PFSK-1 (cell line): Measurements from ENCODE around the gene CHD5.

Experiments
- FOXP2 ChIP-seq: optimal IDR thresholded peaks from 2 replicates; pipeline ENCODE3; 2011; ENCODE audit warnings: borderline replicate concordance, control low read depth, inconsistent platforms; ENCODE audit not compliant: insufficient read depth; ENCODE audit errors: extremely low read length, extremely low read depth
- POLR2AphosphoS5 ChIP-seq: IDR thresholded peaks from 2 replicates; pipeline ENCODE4 v1.6.1; 2012; ENCODE audit warnings: low read depth, mild to moderate bottlenecking, control low read depth, low read length, moderate library complexity
- SIN3A ChIP-seq: IDR thresholded peaks from 2 replicates; pipeline ENCODE4 v1.6.1; 2012; ENCODE audit warnings: mild to moderate bottlenecking, low read length, moderate library complexity, borderline replicate concordance; ENCODE audit not compliant: insufficient read depth
- TAF1 ChIP-seq: IDR thresholded peaks from 2 replicates; pipeline ENCODE4 v1.6.1; 2012; ENCODE audit warnings: low read length, control low read depth, borderline replicate concordance; ENCODE audit not compliant: insufficient read depth
- TF ChIP-seq, protein P1 (sequence below), 2 experiments: IDR thresholded peaks; 2 replicates each; pipeline versions ENCODE4 v1.6.1 to v1.8.0; 2011 to 2012; ENCODE audit warnings: low read depth in 2 of 2, low read length in 2 of 2, control low read depth in 1 of 2, inconsistent platforms in 1 of 2, mild to moderate bottlenecking in 1 of 2, moderate library complexity in 1 of 2; ENCODE audit not compliant: insufficient read depth in 1 of 2

The CHD5 gene

DNA sequence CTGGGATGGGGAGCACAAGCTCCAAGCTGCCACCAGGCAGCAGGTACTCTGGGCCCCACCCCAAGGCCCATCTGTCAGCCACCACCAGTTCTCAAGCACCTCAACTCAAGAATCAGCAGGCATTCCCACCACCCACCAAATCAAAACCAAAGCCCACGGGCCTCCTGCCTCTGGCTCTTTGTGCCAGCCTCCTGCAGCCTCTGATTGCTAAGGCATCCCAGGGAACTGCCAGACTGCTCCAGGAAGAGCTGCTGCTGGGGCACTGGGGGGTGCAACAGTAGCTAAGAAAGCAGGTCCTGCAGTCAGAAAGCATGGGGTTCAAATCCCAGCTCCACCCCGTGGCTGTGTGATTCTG is 34.7 kb downstream of the CHD5 start:
- no peak for TF ChIP-seq TAF1
- TF ChIP-seq, protein P1, sequence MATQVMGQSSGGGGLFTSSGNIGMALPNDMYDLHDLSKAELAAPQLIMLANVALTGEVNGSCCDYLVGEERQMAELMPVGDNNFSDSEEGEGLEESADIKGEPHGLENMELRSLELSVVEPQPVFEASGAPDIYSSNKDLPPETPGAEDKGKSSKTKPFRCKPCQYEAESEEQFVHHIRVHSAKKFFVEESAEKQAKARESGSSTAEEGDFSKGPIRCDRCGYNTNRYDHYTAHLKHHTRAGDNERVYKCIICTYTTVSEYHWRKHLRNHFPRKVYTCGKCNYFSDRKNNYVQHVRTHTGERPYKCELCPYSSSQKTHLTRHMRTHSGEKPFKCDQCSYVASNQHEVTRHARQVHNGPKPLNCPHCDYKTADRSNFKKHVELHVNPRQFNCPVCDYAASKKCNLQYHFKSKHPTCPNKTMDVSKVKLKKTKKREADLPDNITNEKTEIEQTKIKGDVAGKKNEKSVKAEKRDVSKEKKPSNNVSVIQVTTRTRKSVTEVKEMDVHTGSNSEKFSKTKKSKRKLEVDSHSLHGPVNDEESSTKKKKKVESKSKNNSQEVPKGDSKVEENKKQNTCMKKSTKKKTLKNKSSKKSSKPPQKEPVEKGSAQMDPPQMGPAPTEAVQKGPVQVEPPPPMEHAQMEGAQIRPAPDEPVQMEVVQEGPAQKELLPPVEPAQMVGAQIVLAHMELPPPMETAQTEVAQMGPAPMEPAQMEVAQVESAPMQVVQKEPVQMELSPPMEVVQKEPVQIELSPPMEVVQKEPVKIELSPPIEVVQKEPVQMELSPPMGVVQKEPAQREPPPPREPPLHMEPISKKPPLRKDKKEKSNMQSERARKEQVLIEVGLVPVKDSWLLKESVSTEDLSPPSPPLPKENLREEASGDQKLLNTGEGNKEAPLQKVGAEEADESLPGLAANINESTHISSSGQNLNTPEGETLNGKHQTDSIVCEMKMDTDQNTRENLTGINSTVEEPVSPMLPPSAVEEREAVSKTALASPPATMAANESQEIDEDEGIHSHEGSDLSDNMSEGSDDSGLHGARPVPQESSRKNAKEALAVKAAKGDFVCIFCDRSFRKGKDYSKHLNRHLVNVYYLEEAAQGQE (IDR thresholded peaks at IDR 0.05; ENCODE audit: insufficient read depth in 1 of 2, low read depth in 2 of 2, low read length in 2 of 2): no peak
- TF ChIP-seq POLR2AphosphoS5: no peak
- no peak for TF ChIP-seq SIN3A
- no peak for TF ChIP-seq FOXP2

DNA sequence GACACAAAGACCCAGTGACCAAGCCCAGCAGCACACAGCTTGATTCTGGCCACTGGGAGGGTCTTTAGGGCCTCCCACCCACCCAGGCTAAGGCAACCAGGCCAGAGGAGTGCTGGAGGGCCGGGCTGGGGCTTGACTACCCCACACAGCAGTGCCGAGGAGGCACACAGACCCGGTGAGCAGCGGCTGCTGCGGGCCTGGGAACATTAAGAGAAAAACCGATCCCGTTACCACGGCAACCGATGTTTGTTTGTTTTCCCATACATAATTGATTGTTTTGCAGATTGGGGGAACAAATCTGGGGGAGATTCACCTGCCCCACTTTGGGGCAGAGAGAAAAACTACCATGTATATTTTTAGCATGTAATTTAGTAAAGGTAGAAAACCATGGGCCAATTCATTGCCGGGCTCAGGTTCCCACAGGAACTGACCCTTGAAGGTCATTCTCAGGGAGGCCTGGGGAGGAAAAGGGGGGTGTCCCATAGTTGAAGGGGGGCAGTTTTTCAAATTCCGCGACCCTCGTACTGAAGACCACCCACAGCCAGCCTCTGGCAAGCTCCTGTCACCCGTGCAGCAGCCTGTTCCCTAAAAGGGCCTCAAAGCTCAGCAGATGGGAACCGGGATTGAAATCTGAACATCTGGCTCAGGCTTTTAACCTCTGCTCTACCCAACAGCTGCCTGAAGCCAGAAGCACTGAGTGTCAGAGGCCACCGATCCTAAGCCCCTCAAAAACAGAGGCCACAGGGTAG is 35.3 kb downstream of the CHD5 start:
- no peak for TF ChIP-seq SIN3A
- TF ChIP-seq FOXP2: no peak
- no peak for TF ChIP-seq POLR2AphosphoS5
- TF ChIP-seq TAF1: no peak
- TF ChIP-seq, protein P1 (IDR thresholded peaks at IDR 0.05; ENCODE audit: insufficient read depth in 1 of 2, low read depth in 2 of 2, low read length in 2 of 2): no peak

DNA sequence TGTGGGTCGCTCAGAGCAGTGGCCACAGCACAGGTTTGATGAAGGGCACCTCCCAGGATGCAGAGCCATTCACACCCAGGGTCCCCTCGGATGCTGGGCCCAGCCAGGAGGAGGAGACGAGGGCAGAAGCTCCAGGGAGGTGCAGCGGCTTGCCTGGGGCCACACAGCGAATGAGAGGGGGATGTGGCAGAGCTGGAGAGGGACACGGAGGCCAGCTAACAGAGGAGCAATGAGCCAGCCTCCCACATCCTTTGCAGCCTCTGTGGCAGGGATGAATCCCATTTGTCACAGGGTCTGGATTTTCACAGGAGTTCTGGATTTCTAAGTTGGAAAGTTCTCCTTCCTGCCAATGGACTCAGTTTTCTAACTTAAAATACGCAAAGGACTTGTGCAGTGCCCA is 35.9 kb downstream of the CHD5 start:
- TF ChIP-seq FOXP2 (no peak), SIN3A (no peak), POLR2AphosphoS5 (no peak), TAF1 (no peak)
- TF ChIP-seq, protein P1 (IDR thresholded peaks at IDR 0.05; ENCODE audit: insufficient read depth in 1 of 2, low read depth in 2 of 2, low read length in 2 of 2): no peak

DNA sequence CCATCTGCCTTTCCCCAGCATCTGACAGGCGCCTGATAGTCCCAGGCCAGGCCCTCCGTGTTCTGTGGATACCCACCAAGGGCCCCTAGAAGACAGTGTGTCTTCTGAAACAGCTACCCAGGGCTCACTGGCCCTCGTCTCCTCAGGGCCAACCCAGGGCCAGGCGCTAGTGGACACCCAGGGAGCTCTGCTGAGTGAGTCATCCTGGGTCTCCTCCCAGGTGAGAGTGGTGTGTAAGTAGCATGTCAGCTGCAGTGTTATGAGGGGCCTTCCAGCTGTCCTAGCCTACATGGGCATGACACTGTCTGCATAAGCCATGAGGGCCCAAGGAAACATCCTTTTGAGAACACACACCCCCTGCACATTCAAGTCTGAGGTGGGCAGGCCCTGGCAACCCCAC is 36.7 kb downstream of the CHD5 start:
- TF ChIP-seq FOXP2 (no peak), POLR2AphosphoS5 (no peak), TAF1 (no peak), SIN3A (no peak)
- TF ChIP-seq, protein P1 (IDR thresholded peaks at IDR 0.05; ENCODE audit: insufficient read depth in 1 of 2, low read depth in 2 of 2, low read length in 2 of 2): no peak

DNA sequence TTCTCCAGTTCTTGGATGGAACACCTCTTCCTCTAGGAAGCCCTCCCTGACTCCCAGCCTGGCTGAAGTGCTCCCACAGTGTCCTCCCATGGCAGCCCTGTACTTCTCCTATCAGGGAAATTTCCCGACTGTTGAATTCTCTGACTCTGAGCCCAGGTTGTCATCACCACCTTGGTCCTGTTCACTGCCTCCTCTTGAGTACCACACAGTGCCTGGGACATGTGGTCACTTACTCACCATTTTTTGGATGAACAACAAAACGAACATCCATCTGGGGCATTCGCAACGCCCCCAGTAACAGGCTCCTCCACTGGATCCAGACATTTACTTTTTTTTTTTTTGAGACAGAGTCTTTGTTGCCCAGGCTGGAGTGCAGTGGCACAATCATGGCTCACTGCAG is 37.4 kb downstream of the CHD5 start:
- TF ChIP-seq POLR2AphosphoS5 (no peak), SIN3A (no peak), TAF1 (no peak)
